Measurements from ENCODE around the gene URI1.
"Not testable (repeated sequence)": the region's sequence is repeated elsewhere in the genome, so short reads cannot be mapped to it uniquely, and the experiment has no call there.

The URI1 gene

DNA sequence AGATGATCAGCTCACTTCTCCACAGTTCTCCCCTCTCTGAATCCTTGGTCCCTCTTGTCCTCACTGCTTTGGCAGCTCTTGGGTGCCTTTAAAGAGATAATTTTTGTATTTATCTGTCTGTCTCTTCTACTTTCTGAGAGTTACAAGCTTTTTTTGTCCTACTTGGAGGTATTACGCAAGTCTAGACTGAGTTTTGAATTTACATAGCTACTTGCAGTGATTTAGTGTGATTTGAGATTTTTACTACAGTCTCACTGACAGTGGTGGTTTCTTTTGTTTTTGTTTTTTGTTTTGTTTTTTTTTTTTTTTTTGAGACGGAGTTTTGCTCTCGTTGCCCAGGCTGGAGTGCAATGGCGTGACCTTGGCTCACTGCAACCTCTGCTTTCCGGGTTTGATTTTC lies 22.1 kb downstream of the URI1 start:
- no peak overlapping the region for H3K4me3 ChIP-seq (ENCODE audit: low read depth, low read length)

DNA sequence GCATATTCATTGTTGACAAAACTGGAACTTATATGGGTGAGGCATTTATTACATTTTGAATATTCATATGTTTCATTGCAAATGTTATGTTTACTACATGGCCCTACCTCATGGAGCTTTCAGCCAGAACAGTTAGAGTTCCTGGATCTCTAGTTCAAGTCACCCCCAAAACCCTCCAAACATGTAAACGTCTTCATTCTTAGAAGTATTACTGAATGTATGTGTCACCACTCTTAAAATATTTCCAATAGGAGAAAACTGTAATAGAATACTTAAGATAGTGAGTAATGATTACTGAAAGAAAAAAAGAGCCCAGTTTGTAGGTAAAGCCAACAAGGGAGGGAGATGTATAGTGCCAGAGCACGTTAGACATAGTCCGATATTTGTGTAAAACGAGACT lies 23.5 kb downstream of the URI1 start:
- TF ChIP-seq, protein P1, sequence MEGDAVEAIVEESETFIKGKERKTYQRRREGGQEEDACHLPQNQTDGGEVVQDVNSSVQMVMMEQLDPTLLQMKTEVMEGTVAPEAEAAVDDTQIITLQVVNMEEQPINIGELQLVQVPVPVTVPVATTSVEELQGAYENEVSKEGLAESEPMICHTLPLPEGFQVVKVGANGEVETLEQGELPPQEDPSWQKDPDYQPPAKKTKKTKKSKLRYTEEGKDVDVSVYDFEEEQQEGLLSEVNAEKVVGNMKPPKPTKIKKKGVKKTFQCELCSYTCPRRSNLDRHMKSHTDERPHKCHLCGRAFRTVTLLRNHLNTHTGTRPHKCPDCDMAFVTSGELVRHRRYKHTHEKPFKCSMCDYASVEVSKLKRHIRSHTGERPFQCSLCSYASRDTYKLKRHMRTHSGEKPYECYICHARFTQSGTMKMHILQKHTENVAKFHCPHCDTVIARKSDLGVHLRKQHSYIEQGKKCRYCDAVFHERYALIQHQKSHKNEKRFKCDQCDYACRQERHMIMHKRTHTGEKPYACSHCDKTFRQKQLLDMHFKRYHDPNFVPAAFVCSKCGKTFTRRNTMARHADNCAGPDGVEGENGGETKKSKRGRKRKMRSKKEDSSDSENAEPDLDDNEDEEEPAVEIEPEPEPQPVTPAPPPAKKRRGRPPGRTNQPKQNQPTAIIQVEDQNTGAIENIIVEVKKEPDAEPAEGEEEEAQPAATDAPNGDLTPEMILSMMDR (IDR thresholded peaks at IDR 0.05; ENCODE audit: borderline replicate concordance, insufficient read depth, low read depth, low read length), result no peak
- no peak overlapping the region for H3K4me3 ChIP-seq (ENCODE audit: low read depth, low read length)

More for the DNA sequence above, 22.1 kb downstream of the URI1 start:
- TF ChIP-seq, protein P1 (IDR thresholded peaks at IDR 0.05; ENCODE audit: borderline replicate concordance, insufficient read depth, low read depth, low read length), result no peak

DNA sequence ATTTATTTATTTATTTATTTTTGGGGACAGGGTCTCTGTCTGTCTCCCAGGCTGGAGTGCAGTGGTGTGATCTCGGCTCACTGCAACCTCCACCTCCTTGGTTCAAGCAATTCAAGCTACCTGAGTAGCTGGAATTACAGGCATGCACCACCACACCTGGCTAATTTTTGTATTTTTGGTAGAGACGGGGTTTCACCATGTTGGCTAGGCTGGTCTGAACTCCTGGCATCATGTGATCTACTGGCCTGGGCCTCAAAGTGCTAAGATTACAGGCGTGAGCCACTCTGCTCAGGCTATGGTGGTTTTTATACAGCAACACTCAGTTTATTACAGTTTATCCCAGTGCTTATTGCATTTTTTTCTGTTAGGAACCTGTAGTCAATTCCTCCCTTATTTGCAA lies 24.1 kb downstream of the URI1 start:
- not testable (repeated sequence) for H3K4me3 ChIP-seq (ENCODE audit: low read depth, low read length)

DNA sequence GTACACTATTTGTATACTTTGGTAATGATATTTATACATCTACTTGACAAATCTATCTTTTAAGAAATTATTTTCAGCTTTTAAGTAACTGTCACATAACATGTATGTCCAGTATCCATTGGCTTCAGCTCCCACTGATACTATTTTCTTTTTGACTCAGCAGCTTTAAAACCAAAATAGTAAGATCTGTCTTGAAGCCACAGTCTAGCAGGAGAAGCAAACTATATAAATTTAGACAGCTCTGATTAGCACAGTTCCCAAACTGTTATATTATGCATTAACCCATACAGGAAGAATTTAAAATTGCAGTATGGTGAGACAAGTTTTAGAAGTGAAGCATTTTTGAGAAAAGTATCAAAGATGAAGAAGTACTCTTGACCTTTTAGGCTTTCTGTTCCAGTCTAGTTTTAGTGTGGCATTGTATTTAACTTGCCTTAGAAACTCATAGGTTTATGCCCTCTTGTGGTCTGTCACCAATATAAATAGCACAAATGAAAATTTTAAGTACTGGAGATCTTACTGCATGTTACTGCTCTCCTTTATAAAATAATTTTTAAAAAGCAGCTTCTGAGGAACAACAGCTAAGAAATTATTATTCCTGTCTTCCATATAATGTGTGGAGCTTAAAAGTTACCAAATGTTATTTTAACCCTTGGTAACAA lies 24.7 kb downstream of the URI1 start:
- TF ChIP-seq, protein P1 (IDR thresholded peaks at IDR 0.05; ENCODE audit: borderline replicate concordance, insufficient read depth, low read depth, low read length), result no peak
- no peak overlapping the region for H3K4me3 ChIP-seq (ENCODE audit: low read depth, low read length)

DNA sequence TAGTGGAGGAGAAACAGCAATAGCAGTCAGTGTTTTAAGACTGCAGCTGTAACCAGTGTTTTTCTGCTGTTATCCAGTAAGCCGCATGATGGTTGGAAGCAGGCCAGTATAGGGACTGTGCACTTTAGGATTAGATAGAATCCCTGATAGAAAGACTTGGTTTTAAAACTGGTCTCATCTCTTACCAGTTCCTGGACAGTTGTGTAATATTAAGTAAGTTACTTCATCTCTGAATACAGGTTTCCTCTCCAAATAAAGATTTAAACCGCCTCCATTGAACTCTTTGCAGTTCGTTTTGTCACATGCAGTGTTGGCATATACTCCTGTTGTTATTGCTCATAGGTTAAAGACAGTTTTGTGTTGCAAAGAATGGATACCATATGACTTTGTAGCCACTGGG lies 25.6 kb downstream of the URI1 start:
- TF ChIP-seq, protein P1 (IDR thresholded peaks at IDR 0.05; ENCODE audit: borderline replicate concordance, insufficient read depth, low read depth, low read length), result no peak
- H3K4me3 ChIP-seq (ENCODE audit: low read depth, low read length), result no peak overlapping the region

DNA sequence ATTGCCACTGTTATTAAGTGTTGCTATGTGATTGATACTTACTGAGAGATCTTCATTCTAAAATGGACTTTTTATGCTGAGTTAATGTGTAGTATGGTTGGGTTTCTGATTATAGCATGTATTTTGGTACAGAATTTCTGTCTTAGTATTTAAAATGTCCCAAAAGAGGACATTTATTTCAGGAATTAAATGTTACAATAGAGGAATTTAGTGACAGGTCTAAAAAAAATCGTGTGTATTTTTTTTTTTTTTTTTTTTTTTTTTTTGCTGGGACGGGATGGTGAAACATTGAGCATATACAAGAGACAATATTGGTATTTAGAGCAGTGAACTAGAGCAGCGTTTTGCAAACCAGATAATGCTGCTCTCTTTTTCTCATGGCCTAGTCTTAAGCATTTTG lies 27.9 kb downstream of the URI1 start:
- TF ChIP-seq, protein P1 (IDR thresholded peaks at IDR 0.05; ENCODE audit: borderline replicate concordance, insufficient read depth, low read depth, low read length), result no peak
- no peak overlapping the region for H3K4me3 ChIP-seq (ENCODE audit: low read depth, low read length)

DNA sequence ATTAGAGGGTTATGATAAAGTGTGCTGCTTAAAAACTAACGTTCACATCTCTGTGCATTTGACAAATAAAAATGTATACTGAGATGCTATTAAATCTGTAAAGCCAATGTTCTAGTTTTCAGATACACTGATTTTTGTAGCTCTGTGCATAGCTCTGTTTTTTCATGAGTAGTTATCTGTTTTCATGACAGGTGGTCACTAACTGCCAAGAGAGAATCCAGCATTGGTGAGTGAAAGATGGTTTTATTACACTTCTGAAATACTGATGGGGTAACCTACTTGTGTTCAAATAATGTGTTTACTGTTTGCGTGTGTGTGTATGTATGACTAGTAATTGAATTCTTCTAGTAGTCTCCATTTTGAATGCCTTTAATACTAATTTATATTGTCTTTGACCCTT lies 29.0 kb downstream of the URI1 start:
- no peak overlapping the region for H3K4me3 ChIP-seq (ENCODE audit: low read depth, low read length)
- TF ChIP-seq, protein P1 (IDR thresholded peaks at IDR 0.05; ENCODE audit: borderline replicate concordance, insufficient read depth, low read depth, low read length), result no peak
